Activated T-helper 1 cell treated with anti-CD3 and anti-CD28 coated beads, Interleukin-2, amount 50 U/mL, for 16 hours (primary cell): ENCODE results near the gene HMGXB4.

ENCODE experiments used
- DNase-seq, 2 donors: peaks; one replicate each; pipeline ENCODE4 v3.0.0-alpha.2; 2020; ENCODE audit warnings: low read depth in 1 of 2, low spot score in 1 of 2

Gene HMGXB4

GRCh38 chr22:35310556-35311550 lies 53.6 kb downstream of the HMGXB4 start:
- DNase-seq = no peak

- no peak for DNase-seq
Measured at GRCh38 chr22:35311551-35311999, 54.3 kb downstream of the HMGXB4 start.

- DNase-seq = no peak
Measured at GRCh38 chr22:35312198-35313059, 55.1 kb downstream of the HMGXB4 start.

GRCh38 chr22:35313311-35314121 lies 56.2 kb downstream of the HMGXB4 start:
- no peak for DNase-seq

GRCh38 chr22:35314161-35314942 lies 57.1 kb downstream of the HMGXB4 start:
- no peak for DNase-seq

- no peak for DNase-seq
Measured at GRCh38 chr22:35315141-35315854, 58.0 kb downstream of the HMGXB4 start.

GRCh38 chr22:35315855-35316745 lies 58.8 kb downstream of the HMGXB4 start:
- no peak for DNase-seq

GRCh38 chr22:35316751-35317150 lies 59.5 kb downstream of the HMGXB4 start:
- DNase-seq = no peak

- DNase-seq = no peak
Measured at GRCh38 chr22:35317680-35318290, 60.5 kb downstream of the HMGXB4 start.

- no peak for DNase-seq
Measured at GRCh38 chr22:35318346-35319215, 61.3 kb downstream of the HMGXB4 start.

- DNase-seq = no peak
Measured at GRCh38 chr22:35319244-35319985, 62.1 kb downstream of the HMGXB4 start.

GRCh38 chr22:35322126-35322525 lies 64.8 kb downstream of the HMGXB4 start:
- DNase-seq = no peak

- no peak for DNase-seq
Measured at GRCh38 chr22:35322893-35323292, 65.6 kb downstream of the HMGXB4 start.

GRCh38 chr22:35323305-35323704 lies 66.0 kb downstream of the HMGXB4 start:
- DNase-seq = no peak

- DNase-seq = no peak
Measured at GRCh38 chr22:35324067-35324466, 66.8 kb downstream of the HMGXB4 start.

GRCh38 chr22:35324762-35325161 lies 67.5 kb downstream of the HMGXB4 start:
- no peak for DNase-seq
